ENCODE results near the gene TTC7B. TPM values are rescaled to one million over a fixed set of nuclear protein-coding genes. Genes with fewer than 3 reads are reported as not detected.

TTC7B gene
- total RNA-seq, 1 experiment from 2014 or later = 40.9 TPM

GRCh38 chr14:90602088-90602687 is 214.0 kb downstream of the TTC7B start:
- TF ChIP-seq POLR2AphosphoS5 (IDR thresholded peaks at IDR 0.05; ENCODE audit: low read depth, low read length) (no peak), REST (IDR thresholded peaks at IDR 0.05; ENCODE audit: insufficient read depth in 1 of 2, low read depth in 2 of 2, low read length in 1 of 2) (no peak)
- Histone ChIP-seq H3K36me3 (ENCODE audit: control insufficient read depth, insufficient read depth, low read length) (no peaks in the 10 kb centered on the region), H3K4me1 (ENCODE audit: control insufficient read depth, insufficient read depth, low read length) (no peaks in the 10 kb centered on the region), H3K9me3 (ENCODE audit: control insufficient read depth, insufficient read depth, low read depth, low read length) (no peaks in the 10 kb centered on the region), H3K4me3 (ENCODE audit: low read depth in 2 of 2, low read length in 2 of 2) (no peak overlapping the region), H3K27me3 (ENCODE audit: control insufficient read depth, insufficient read depth, low read length) (no peaks in the 10 kb centered on the region), H3K27ac (ENCODE audit: low read length) (no peak overlapping the region)
- CTCF ChIA-PET = interaction anchor here (0.6 kb wide), 1 partner anchor 46 kb away, joined by 4 read pairs; no protein-coding TSS in a partner anchor
- in situ Hi-C loops (cut with HindIII; ENCODE audit: low pct_unique_long_range_greater_than_20kb, low sequenced_read_pairs) = no loop called here
- ATAC-seq (no peak), DNase-seq (ENCODE audit: low read depth, low spot score) (no peak)
- BruUV-seq (replicated peaks) = no TSS peak
- POLR2A ChIA-PET = interaction anchor here (0.5 kb wide), 1 partner anchor 602 kb away, joined by 3 read pairs; no protein-coding TSS in a partner anchor
- intact Hi-C loops (cut with micrococcal nuclease; ENCODE audit: unreplicated experiment) = no loop called here

- in situ Hi-C loops (cut with HindIII; ENCODE audit: low pct_unique_long_range_greater_than_20kb, low sequenced_read_pairs) = no loop called here
- DNase-seq (ENCODE audit: low read depth, low spot score) (no peak), ATAC-seq (no peak)
- TF ChIP-seq POLR2AphosphoS5 (IDR thresholded peaks at IDR 0.05; ENCODE audit: low read depth, low read length) (no peak), CTCF (IDR thresholded peaks at IDR 0.05) (no peak), REST (IDR thresholded peaks at IDR 0.05; ENCODE audit: insufficient read depth in 1 of 2, low read depth in 2 of 2, low read length in 1 of 2) (no peak), SIN3A (IDR thresholded peaks at IDR 0.05; ENCODE audit: borderline replicate concordance, insufficient read depth, low read depth, low read length) (no peak), TCF7L2 (IDR thresholded peaks at IDR 0.05; ENCODE audit: low read depth, low read length) (no peak)
- intact Hi-C loops (cut with micrococcal nuclease; ENCODE audit: unreplicated experiment) = no loop called here
- CTCF ChIA-PET = no interaction called here
- Histone ChIP-seq H3K27me3 (ENCODE audit: control insufficient read depth, insufficient read depth, low read length) (no peaks in the 10 kb centered on the region), H3K4me1 (ENCODE audit: control insufficient read depth, insufficient read depth, low read length) (no peaks in the 10 kb centered on the region), H3K27ac (ENCODE audit: low read length) (no peak overlapping the region), H3K36me3 (ENCODE audit: control insufficient read depth, insufficient read depth, low read length) (no peaks in the 10 kb centered on the region), H3K9me3 (ENCODE audit: control insufficient read depth, insufficient read depth, low read depth, low read length) (no peaks in the 10 kb centered on the region), H3K4me3 (ENCODE audit: low read depth in 2 of 2, low read length in 2 of 2) (no peak overlapping the region)
- POLR2A ChIA-PET = no interaction called here
- no TSS peak for BruUV-seq (replicated peaks)
Measured at GRCh38 chr14:90601563-90601962, 214.7 kb downstream of the TTC7B start.
